Nucleus accumbens (tissue), 56 donors: ENCODE data around the gene CAPN3.
"Not testable (repeated sequence)": the region's sequence is repeated elsewhere in the genome, so short reads cannot be mapped to it uniquely, and the experiment has no call there.

Source experiments
- DNase-seq, 56 donors: peaks; one replicate each; lab custom pipeline; 2025; lab: John Stamatoyannopoulos, UW

Gene CAPN3

GRCh38 chr15:42359249-42359648, at the start of gene CAPN3:
TSS of gene CAPN3 (plus strand) at chr15:42359501. CDS start at chr15:42359806, 305 bp downstream.
- no peak for DNase-seq

- no peak for DNase-seq
Observed at GRCh38 chr15:42313463-42313862, 45.8 kb upstream of the CAPN3 start.

- DNase-seq, result no peak
Observed at GRCh38 chr15:42314818-42315217, 44.5 kb upstream of the CAPN3 start.

GRCh38 chr15:42315521-42315920, 43.8 kb upstream of the CAPN3 start:
- no peak for DNase-seq

GRCh38 chr15:42316282-42316805, 43.0 kb upstream of the CAPN3 start:
- DNase-seq, result not testable (repeated sequence)

GRCh38 chr15:42319206-42319605, 40.1 kb upstream of the CAPN3 start:
- DNase-seq, result no peak

GRCh38 chr15:42324308-42324707, 35.0 kb upstream of the CAPN3 start:
- DNase-seq, result no peak

- DNase-seq, result no peak
Observed at GRCh38 chr15:42329161-42329560, 30.1 kb upstream of the CAPN3 start.

DNA sequence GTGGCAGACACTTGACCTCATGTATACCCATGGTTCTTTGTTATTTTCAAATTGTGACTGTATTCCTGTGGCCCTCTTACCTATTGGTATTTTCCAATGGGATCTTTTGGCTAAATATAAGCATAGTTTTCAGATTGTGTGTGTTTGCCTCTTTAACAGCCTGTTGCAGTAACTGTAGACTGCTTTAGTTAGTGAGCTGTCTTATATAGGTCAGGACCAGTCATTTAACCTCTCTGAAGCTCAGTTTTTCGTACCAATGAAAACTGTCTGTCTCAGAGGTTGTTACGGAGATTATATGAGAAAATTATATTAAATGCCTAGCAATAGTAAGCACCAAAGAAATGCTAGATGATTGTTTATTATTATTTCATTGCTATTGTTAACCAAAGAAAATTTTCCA, 29.3 kb upstream of the CAPN3 start:
- DNase-seq, result no peak

GRCh38 chr15:42331235-42331634, 28.1 kb upstream of the CAPN3 start:
- DNase-seq, result no peak

DNA sequence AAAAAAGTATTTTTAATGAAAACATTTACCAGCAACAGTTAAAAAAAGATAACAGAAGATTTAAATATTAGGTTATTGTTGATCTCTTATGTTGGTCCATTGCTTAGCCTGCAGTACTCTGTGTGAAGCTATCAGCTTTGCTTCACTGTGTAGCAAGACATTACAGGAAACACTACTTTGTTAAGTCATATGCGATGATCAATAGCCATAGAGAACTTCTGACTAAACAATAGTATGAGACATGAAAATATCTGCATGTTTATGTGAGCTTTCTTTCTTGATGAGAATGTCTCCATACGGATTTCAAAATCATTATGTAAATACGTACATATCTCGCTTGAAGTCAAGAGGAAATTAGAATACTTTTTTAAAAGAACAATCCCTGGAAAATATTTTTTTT, 27.0 kb upstream of the CAPN3 start:
- no peak for DNase-seq

GRCh38 chr15:42335074-42335473, 24.2 kb upstream of the CAPN3 start:
- DNase-seq, result no peak

- not testable (repeated sequence) for DNase-seq
Observed at GRCh38 chr15:42336650-42337049, 22.7 kb upstream of the CAPN3 start.

DNA sequence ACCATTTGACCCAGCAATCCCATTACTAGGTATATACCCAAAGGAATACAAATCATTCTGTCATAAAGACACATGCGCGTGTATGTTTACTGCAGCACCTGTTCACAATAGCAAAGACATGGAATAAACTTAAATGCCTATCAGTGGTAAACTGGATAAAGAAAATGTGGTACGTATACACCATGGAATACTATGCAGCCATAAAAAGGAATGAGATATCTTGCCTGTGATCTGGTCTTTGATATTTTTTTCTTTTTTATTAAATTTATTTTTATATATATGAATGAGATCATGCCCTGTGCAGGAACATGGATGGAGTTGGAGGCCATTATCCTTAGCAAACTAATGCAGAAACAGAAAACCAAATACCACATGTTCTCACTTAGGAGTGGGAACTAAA, 22.2 kb upstream of the CAPN3 start:
- DNase-seq, result not testable (repeated sequence)

DNA sequence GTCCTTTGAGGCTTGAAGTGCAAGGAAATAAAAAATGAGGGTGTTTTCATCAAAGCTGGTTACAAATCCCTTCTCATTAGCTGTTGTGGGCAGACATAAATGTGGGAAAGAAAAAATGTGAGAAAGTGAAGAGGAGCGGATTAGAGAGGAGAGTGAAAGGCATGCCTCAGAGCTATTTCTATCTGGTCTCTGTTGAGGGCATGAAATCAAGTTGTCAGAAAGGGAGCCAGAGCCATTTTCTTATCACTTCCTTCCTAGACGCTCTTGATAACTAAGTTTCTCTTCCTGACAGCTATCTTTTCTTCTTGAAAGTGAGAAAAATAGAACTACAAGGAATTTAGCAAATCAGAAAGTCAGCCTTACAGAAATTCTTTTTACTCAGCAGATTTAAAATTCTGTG, 20.8 kb upstream of the CAPN3 start:
- DNase-seq, result no peak

DNA sequence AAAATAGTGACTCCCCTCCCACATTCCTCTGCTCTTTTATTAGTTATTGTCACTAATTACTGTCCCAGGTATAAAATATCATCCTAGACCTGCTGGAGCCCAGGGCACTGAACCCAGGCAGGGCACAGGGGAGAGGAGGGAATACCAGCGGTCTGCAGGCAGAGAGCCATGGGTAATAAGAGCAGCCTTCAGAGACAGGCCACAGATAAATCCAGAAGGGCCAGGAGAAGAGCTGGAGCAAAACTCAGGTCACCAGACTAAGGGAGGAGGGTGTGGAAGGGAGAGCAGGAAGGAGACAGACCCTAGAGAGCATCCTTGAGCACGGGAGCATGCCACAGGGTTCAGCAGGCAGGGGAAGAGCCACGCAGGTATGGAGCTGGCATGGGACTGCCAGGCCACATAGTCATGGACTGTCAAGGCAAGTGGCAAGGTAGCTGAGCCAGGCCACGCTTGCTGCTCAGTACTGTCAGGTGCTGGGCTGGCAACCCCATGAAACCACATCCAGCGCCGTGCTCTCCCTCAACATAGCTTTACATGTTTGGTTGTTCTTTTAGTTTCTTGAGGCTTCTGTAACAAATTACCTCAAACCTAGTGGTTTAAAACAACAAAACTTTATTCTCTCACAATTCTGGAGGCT, 15.6 kb upstream of the CAPN3 start:
- no peak for DNase-seq

DNA sequence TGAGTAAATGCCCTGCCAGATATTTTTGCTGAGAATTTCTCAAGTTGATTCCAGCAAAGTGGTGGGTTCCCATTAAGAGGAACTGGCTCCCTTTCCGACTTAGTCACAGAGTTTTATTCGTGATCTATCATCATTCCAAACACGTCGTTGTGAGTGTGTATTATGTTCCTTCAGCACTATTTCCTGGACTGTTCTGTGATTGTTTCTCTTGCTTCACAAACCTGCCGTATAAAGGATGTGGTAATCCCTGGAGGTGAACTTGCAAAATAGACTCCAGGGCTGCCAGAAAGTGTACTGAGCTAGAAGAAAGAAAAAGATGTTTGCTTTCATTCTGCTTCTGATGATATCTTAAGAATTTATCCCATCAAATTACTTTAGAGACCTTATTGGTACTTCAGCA, 14.5 kb upstream of the CAPN3 start:
- DNase-seq, result no peak

- DNase-seq, result no peak
Observed at GRCh38 chr15:42345504-42345903, 13.8 kb upstream of the CAPN3 start.

GRCh38 chr15:42348083-42348482, 11.2 kb upstream of the CAPN3 start:
- no peak for DNase-seq

DNA sequence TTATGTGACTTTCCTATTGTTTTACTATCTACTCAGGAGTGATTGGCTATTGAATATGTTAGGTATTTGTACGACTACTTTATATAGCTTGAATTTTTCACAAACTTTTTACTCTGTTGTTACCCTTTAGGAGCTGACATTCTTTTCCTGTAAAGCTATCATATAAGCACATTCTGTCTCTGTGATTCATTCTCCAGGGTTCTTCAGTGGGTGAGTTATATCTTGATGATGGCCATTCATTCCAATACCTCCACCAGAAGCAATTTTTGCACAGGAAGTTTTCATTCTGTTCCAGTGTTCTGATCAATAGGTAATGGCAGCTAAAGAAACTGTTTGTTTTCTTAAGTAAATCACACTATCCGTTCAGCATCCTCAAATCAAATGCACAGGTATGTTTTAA, 10.1 kb upstream of the CAPN3 start:
- DNase-seq, result no peak

DNA sequence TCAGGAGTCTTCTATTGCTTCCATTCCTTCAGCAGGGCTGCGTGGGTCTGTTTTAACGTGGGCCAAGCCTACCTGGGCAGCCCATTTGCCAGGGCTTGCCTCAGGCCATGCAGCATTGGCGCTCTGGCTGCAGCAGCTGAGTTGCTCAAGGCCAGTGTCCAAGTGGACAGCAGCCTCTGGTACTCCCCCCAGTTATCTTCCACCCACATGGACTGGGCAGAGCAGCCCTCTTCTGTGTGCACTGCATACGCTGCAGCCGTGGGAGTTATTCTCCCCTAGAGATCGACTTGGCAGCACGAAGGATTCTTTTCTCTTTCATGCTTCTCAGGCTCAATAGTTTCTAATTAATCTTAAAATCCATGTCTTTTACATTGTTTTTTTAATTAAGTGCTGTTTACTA, 6.9 kb upstream of the CAPN3 start:
- DNase-seq, result no peak

DNA sequence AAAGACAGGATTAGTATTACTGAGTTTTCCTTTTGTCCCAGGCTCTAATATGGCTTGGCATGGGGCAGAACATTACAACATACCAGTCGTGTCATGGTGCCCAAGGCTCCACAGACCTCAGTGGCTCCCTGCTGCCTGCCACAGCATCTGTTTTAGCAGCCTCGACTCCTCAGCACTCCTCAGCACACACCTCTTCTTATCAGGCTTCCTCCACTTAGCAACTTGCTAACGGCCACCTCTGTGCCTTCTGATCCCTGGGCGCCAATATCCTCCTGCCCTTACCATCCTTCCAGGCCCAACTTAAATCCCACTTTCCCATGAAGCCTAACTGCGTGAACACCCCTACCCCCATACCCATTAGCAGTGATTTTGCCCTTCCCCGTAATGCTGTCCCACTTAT, 6.2 kb upstream of the CAPN3 start:
- DNase-seq, result no peak

DNA sequence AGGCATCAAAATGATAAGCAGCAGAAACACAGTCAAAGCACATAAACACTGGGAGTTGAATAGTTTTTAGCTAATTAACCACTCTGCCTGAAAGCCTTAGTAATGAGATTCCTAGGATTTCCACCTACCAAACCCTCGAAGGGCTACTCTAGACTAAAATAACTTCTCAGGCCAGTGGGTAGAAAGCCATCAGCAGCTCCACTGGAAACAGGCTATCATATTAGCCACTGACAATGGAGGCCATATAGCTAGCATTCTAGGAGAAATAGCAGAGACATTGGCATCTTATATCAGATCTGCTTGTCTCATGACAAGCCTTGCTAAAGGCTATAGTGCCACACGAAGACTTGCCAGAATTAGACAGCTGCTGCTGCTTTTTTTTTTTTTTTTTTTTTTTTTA, 4.5 kb upstream of the CAPN3 start:
- no peak for DNase-seq
